HS-27A (cell line): ENCODE data around the gene DDX53.
A peak's percentile ranks its signal among the peaks of the same experiment; 100 is the strongest.

ENCODE experiments used
- DNase-seq: peaks from one replicate; pipeline ENCODE4 v3.0.0-alpha.2; 2012; ENCODE audit warnings: low read depth, missing footprints

DDX53 gene

DNA sequence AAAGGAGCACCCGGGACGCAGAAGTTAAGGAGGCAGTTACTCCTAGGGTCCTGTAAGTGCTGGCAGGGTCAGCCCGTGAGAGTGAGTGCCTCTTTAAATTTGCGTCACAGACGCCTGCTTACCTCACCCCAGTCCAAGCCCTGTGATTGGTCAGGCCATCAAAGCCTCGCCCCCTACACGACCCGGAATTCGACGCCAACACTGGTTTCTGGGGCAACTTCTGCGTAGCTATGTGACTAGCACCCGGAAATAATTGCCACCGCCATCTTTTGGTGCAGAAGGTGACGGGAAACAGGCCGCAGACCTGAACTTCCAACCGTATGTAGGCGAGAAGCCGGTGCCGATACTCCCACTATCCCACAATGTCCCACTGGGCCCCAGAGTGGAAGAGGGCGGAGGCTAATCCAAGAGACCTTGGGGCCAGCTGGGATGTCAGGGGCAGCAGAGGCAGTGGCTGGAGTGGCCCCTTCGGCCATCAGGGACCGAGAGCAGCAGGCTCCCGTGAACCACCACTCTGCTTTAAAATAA lies at the start of gene DDX53:
DDX53 (plus strand) TSS at position 265 of the 528 bp plus-strand sequence; CDS start at position 363, 98 bp downstream.
- DNase-seq: peak; percentile 35

- peak; percentile 55 for DNase-seq
These were observed 49.2 kb upstream of the DDX53 start for GRCh38 chrX:22950269-22951266.

DNA sequence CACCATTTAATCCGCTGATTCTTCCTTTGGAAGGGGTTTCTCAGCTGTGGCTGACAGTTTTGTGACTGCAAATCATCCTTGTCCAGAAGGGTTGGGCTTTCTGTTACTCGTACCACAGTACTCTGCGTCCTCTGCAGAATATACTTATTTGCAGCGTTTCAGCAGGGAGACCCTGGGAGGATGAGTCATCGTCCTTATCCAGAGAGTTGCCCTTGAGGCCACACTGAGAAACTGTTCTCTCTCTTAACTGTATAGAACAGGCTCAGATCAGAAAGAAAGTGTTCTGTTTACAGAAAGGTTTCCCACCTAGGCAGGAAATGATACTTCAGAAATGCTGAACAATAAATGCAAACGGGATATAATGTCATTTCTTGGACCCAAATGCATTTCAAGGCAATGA lies 47.8 kb upstream of the DDX53 start:
- DNase-seq: no peak

DNA sequence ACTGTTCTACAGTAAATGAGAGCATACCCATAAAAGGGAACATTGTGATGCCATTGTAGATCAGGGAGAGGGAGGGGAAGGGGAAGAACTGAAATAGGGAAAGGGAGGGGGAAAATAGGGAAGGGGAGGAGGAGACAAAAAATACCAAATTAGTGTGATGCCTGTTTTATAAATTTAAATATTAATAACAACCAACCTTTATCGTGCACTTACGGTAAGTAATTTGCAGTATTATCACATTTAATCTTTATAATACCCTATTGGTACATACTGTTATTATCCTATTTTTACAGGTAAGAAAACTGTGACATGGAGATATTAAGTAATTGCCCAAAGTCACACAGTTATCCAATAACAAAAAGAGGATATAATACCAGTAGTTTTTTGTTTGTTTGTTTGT lies 41.5 kb upstream of the DDX53 start:
- no peak for DNase-seq

DNA sequence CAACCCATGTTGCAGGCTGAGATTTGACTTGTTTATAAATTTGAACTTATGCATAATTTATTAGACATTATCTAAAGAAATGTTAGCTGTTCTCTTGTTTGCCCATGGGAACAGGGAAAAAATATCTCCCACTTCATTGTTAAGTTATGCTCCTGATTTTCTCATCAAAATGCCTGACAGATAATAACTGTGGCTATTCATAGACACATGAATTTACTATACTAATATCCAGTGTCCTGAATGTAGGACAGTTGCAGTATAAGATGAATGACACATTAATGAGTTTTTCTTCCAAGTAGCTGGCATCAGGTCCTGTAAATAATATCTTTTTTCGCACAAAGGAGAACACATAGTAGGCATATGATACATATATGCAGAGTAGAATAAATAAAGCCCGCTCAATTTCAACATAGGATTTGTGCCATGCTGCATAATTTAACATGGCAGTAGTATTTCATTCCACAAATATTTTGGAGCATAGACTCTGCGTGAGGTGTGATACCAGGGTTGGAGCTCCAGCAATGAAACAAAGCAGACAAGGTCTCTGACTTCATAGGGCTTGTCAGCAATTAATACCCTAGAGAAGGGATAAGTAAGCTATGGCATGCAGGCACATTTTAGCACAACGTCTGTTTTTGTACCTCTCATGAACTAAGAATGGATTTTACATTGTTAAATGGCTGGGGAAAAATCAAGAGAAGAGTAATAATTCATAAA lies 40.4 kb upstream of the DDX53 start:
- DNase-seq: no peak

DNA sequence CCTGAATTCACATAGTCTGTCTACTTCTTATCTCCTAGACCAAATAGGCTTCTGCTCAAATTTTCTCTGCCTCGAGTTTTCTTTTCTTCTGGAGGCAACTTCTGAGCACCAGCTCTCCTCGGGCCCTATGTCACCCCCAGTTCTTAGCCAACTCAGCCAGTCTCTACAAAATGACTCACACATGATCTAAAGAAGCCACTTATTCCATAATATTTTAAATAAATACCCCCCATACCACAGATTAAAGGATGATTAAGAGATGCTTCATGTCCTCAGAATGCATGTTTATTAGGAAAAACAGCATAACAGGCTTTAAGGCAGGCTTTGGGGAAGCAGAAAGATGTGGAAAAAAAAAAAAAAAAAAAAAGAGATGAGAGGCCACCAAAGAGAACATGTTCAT lies 36.6 kb upstream of the DDX53 start:
- no peak for DNase-seq

GRCh38 chrX:22968494-22968893 lies 31.3 kb upstream of the DDX53 start:
- no peak for DNase-seq

GRCh38 chrX:22969411-22969810 lies 30.3 kb upstream of the DDX53 start:
- DNase-seq: no peak

DNA sequence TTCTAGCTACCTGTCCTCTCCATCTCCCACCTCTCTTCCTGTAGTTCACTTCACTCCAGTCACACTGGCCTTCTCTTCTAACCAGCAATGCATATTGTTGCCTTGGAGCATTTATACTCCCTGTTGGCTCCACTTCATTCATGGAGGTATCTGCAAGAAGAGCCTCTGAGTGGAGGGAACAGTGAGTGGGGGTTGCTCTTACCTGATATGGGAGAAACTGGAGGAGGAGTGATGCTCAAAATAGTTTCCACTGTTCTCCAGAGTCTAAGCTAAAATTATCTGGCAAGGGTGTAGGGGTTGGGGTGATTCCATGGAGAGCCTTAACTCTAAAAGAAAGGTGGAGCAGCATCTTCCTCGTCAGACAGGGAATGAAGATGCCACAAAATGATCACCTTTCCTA lies 28.9 kb upstream of the DDX53 start:
- DNase-seq: no peak

- no peak for DNase-seq
These were observed 25.1 kb upstream of the DDX53 start for GRCh38 chrX:22974616-22975015.

GRCh38 chrX:22975786-22976185 lies 24.0 kb upstream of the DDX53 start:
- no peak for DNase-seq

- no peak for DNase-seq
These were observed 13.8 kb upstream of the DDX53 start for GRCh38 chrX:22985958-22986357.

DNA sequence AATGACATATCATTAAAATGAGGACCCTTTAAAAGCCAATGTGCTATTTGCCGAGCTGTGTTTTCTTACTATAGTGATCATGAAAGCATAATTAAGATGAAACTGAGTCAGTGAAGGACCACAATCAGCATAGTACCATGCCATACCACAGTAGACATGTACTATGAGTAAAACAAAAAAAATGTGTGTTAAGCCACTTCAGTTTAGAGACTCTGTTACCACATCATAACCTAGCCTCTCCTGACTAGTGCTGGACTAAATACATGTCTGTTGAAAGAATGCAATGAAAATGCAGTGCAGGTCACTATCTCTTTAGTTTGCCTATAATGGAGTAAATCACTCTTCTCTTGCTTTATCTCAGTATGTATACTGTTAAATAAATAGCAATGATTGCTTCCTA lies 12.3 kb upstream of the DDX53 start:
- no peak for DNase-seq

- no peak for DNase-seq
These were observed 3.4 kb downstream of the DDX53 start for GRCh38 chrX:23003116-23003515.

DNA sequence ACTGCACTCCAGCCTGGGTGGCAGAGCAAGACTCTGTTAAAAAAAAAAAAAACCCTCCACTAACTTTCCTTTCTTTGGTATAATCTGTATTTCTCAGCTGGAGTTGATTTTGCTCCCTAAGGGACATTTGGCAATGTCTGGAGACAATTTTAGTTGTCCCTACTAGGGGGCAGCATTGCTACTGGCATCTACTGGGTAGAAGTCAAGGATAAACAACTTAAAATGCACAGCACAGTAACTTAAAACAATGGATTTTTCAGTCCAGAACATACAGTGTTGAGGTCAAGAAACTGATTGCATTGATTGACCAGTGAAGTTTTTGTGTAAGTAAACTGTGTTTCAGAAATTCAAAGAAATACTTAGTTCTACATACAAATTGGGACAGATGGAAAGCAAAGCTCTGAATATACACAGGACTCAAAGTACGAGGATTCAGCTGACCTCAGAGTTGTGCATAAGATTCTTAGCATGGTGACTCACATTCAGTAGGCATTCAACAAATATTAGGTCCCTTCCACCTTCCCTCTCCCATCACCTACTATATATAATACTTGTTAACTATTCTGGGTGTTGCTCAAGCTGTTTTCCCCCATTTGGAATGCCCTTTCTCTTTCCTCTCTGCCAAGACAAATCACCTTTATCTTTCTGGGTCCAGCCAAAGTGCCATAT lies 8.8 kb downstream of the DDX53 start:
- DNase-seq: peak; percentile 15

GRCh38 chrX:23012162-23012561 lies 12.4 kb downstream of the DDX53 start:
- no peak for DNase-seq

- DNase-seq: no peak
These were observed 12.9 kb downstream of the DDX53 start for GRCh38 chrX:23012636-23013035.

- DNase-seq: no peak
These were observed 13.6 kb downstream of the DDX53 start for GRCh38 chrX:23013366-23013765.

- no peak for DNase-seq
These were observed 31.8 kb downstream of the DDX53 start for GRCh38 chrX:23031600-23031999.

DNA sequence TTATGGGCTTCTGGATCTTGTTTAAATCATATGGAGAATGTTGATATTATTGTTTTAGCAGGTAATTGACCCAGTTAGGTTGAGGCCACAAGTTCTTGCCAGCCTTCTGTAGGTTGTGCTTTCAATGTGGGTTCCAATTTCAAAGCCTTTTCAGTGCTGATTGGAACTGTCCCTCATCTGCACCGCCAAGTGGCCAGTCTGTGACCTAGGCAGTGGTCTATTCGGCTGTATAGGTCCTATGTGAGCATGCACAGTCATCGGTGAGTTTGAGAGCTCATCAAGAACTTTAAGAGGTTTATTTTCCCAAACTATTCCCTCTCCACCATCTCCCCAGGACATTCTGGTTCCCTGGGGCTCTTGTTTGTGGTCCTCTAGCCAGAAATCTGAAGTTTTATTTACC lies 35.7 kb downstream of the DDX53 start:
- no peak for DNase-seq

DNA sequence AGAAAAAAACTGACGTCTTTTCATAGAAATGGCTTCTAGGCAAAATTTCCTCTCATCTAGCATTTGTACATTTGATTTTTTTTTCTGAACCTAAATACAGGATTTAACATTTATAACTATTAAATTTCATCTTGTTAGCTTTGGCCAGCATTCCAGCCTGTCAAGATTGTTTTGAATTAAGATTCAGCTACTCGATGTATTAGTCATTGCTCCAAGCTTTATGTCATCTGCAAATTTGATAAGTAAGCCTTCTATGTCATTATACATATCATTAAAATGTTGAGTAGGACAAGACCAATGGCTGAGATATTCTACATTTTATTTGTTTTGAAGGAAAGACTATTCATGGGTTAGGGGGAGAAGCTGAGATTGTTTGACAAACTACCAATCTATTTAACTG lies 46.7 kb downstream of the DDX53 start:
- no peak for DNase-seq

DNA sequence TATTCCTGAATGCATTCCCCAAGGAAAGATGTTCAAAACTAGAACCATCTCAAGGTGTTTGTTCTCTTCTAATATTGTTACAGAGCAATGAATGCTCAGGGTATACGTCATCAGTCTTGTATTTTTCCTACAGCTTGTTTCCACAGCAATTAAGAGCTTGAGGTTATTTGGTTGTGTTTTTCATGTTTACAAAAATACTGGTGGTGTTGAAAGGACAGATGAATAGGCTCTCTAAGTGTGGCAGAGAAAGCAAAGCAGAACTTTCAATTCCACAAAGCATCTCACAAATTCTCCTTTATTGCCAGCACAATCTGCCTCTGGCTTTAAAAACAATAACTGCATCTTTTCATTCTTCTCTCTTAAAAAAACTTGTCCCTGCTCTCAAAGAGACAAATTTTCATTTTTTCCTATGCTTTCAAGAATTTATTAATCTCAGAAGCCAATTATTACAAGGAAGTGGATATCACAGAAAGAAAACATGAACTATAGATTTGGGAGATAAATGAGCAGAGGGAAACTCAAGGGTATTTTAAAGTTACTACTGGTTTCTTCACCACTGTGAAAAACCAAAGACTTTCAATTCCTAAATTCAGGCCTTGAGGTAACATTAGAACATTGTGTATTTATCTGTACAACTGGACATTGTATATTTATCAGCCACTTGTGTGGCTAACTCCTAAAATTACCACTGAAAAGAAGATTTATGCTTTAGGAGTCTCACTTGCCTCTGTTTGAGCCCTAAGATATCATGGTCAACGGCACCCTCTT lies 49.2 kb downstream of the DDX53 start:
- DNase-seq: no peak
